ENCODE data around the gene PACSIN2.

Gene PACSIN2

DNA sequence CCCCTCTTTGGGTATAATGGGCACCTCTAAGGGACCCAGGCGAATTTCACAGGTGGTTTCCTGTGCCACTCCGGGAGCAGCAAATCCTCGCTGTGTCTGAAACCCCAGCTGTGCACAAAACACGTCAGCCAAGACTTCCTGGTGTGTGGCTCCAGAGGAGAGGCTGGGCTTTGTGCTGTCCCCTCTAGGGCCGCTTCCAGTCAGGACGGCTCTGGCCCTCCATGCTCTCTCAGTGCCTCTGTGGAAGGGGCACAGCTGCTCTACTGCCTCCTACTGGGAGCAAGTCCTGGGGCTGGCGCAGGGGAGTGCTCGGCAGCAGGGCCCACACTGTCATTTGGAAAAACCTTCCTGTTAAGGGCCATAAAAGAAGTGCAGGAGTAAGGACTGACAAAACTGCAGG lies 134.1 kb downstream of the PACSIN2 start:
- DNase-seq (ENCODE audit: low read depth), result no peak
- H3K4me3 ChIP-seq (ENCODE audit: low read depth, low read length), result no peak overlapping the region
- TF ChIP-seq, protein P1, sequence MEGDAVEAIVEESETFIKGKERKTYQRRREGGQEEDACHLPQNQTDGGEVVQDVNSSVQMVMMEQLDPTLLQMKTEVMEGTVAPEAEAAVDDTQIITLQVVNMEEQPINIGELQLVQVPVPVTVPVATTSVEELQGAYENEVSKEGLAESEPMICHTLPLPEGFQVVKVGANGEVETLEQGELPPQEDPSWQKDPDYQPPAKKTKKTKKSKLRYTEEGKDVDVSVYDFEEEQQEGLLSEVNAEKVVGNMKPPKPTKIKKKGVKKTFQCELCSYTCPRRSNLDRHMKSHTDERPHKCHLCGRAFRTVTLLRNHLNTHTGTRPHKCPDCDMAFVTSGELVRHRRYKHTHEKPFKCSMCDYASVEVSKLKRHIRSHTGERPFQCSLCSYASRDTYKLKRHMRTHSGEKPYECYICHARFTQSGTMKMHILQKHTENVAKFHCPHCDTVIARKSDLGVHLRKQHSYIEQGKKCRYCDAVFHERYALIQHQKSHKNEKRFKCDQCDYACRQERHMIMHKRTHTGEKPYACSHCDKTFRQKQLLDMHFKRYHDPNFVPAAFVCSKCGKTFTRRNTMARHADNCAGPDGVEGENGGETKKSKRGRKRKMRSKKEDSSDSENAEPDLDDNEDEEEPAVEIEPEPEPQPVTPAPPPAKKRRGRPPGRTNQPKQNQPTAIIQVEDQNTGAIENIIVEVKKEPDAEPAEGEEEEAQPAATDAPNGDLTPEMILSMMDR (IDR thresholded peaks at IDR 0.05; ENCODE audit: low read depth, low read length), result no peak
- TF ChIP-seq MYC (IDR thresholded peaks at IDR 0.05; ENCODE audit: low read depth, low read length), result no peak

GRCh38 chr22:42879371-42880021 lies 135.5 kb downstream of the PACSIN2 start:
- H3K4me3 ChIP-seq (ENCODE audit: low read depth, low read length), result no peak overlapping the region
- TF ChIP-seq POLR2A (IDR thresholded peaks at IDR 0.05; ENCODE audit: extremely low read depth, insufficient read length), result no peak
- TF ChIP-seq, protein P2, sequence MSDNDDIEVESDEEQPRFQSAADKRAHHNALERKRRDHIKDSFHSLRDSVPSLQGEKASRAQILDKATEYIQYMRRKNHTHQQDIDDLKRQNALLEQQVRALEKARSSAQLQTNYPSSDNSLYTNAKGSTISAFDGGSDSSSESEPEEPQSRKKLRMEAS (IDR thresholded peaks at IDR 0.05; ENCODE audit: low read depth, low read length), result no peak
- DNase-seq (ENCODE audit: low read depth), result no peak

DNA sequence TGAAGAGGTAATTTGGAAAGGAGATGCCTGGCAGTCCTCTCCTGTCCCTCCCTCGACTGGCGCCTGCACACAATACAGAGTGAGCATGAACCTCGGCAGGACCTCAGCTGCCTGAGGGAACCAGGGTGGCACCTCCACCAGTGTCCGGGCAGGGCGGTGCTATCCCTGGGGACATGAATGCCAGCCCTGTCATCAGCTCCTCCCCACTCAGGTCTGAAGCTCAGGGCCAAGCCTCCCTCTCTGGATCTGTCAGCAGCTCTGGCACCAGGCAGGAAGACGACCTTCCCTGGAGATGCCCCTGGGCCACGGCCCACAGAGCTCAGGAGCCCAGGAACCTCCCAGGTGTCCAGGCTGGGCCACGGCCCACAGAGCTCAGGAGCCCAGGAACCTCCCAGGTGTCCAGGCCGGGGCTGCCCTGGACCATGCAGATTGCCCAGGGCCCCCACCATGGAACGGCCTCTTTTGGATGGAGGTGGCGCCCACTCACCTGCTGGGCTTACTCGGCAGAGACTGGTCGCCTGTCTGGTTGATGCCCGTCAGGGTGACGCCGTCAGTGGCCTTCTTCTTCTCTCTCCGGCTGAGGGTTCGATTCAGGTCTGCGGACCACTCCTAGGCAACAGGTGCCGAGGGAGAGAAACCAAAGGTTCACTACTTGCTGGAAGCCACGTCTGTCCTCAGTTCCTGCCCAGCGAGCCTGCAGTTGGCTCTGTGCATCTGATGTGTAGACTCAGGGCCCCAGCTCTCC lies 136.2 kb downstream of the PACSIN2 start:
- no peak for DNase-seq (ENCODE audit: low read depth)
- no peak overlapping the region for H3K4me3 ChIP-seq (ENCODE audit: low read depth, low read length)
- TF ChIP-seq POLR2A (IDR thresholded peaks at IDR 0.05; ENCODE audit: extremely low read depth, insufficient read length) (no peak), MYC (IDR thresholded peaks at IDR 0.05; ENCODE audit: low read depth, low read length) (no peak)
- TF ChIP-seq, protein P1 (IDR thresholded peaks at IDR 0.05; ENCODE audit: low read depth, low read length), result no peak
- TF ChIP-seq, protein P2 (IDR thresholded peaks at IDR 0.05; ENCODE audit: low read depth, low read length), result no peak

- TF ChIP-seq MYC (IDR thresholded peaks at IDR 0.05; ENCODE audit: low read depth, low read length) (no peak), POLR2A (IDR thresholded peaks at IDR 0.05; ENCODE audit: extremely low read depth, insufficient read length) (no peak)
- no peak for DNase-seq (ENCODE audit: low read depth)
- no peak overlapping the region for H3K4me3 ChIP-seq (ENCODE audit: low read depth, low read length)
These were observed 137.2 kb downstream of the PACSIN2 start for GRCh38 chr22:42877597-42878340.

DNA sequence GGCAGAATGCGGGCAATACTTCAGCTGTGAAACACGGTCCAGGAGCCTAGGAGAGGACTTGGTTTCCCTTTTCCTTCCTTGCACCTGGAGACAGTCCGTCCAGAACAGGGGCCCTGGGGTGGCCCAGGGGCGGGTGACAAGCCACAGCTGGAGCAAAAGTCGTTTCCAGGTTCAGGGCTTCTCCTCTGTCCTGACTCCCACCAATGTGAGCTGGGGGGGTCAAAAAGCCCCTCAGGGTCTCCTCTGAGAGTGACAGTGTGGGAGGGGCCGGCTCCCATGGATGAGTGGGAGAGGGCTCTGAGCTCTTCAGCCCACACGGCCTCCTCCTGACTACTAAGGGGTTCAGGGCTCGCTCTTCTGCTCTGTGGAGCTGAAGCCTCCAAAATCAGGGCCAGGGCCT lies 137.8 kb downstream of the PACSIN2 start:
- DNase-seq (ENCODE audit: low read depth), result no peak
- H3K4me3 ChIP-seq (ENCODE audit: low read depth, low read length), result no peak overlapping the region
- TF ChIP-seq MYC (IDR thresholded peaks at IDR 0.05; ENCODE audit: low read depth, low read length) (no peak), POLR2A (IDR thresholded peaks at IDR 0.05; ENCODE audit: extremely low read depth, insufficient read length) (no peak)
- TF ChIP-seq, protein P1 (IDR thresholded peaks at IDR 0.05; ENCODE audit: low read depth, low read length), result no peak
- TF ChIP-seq, protein P2 (IDR thresholded peaks at IDR 0.05; ENCODE audit: low read depth, low read length), result no peak

- no peak for DNase-seq (ENCODE audit: low read depth)
- TF ChIP-seq, protein P2 (IDR thresholded peaks at IDR 0.05; ENCODE audit: low read depth, low read length), result no peak
- no peak for TF ChIP-seq MYC (IDR thresholded peaks at IDR 0.05; ENCODE audit: low read depth, low read length)
- TF ChIP-seq, protein P1 (IDR thresholded peaks at IDR 0.05; ENCODE audit: low read depth, low read length), result no peak
- TF ChIP-seq POLR2A (IDR thresholded peaks at IDR 0.05; ENCODE audit: extremely low read depth, insufficient read length), result no peak
- H3K4me3 ChIP-seq (ENCODE audit: low read depth, low read length), result no peak overlapping the region
These were observed 138.9 kb downstream of the PACSIN2 start for GRCh38 chr22:42876041-42876440.
